SK-N-SH treated with all-trans-retinoic acid at 6 μM for 48 hours (cell line): Measurements from ENCODE around the gene IRF2BPL.

Source experiments
- ATAC-seq: fragments of 200-7000 bp; cut with Tn5 transposase; 3 replicates; pipeline ENCODE4 v1.9.1; 2020; ENCODE audit warnings: mild to moderate bottlenecking, moderate library complexity
- ARNTL ChIP-seq: fragments of 450-650 bp; formaldehyde crosslinking; IDR thresholded peaks from 2 replicates; pipeline ENCODE4 v1.5.0; 2020; ENCODE audit warnings: low read depth, mild to moderate bottlenecking, moderate library complexity, borderline replicate concordance
- BACH2 ChIP-seq: fragments of 250-450 bp; sonication (Bioruptor Pico); IDR thresholded peaks from 2 replicates; pipeline ENCODE4 v1.9.0; 2021; ENCODE audit warnings: mild to moderate bottlenecking, borderline replicate concordance
- GLIS3 ChIP-seq: fragments of 250-450 bp; sonication (Bioruptor Pico); IDR thresholded peaks from 2 replicates; pipeline ENCODE4 v1.5.0; 2020; ENCODE audit warnings: mild to moderate bottlenecking, moderate library complexity
- ISL1 ChIP-seq: fragments of 250-450 bp; sonication (Bioruptor Pico); IDR thresholded peaks from 2 replicates; pipeline ENCODE4 v2.1.2; 2022; ENCODE audit warnings: mild to moderate bottlenecking, moderate library complexity
- OSR1 ChIP-seq: fragments of 250-450 bp; sonication (Bioruptor Pico); IDR thresholded peaks from 2 replicates; pipeline ENCODE4 v1.8.0; 2022; ENCODE audit warnings: moderate library complexity, mild to moderate bottlenecking, inconsistent platforms
- SNAI2 ChIP-seq: fragments of 250-450 bp; sonication (Bioruptor Pico); IDR thresholded peaks from 2 replicates; pipeline ENCODE4 v1.5.0; 2020; ENCODE audit warnings: mild to moderate bottlenecking, moderate library complexity
- TOX ChIP-seq: fragments of 250-450 bp; sonication (Bioruptor Pico); IDR thresholded peaks from 2 replicates; pipeline ENCODE4 v1.8.0; 2021; ENCODE audit warnings: mild to moderate bottlenecking, moderate library complexity, borderline replicate concordance
- ZFP30 ChIP-seq: fragments of 450-650 bp; formaldehyde crosslinking; IDR thresholded peaks from 2 replicates; pipeline ENCODE4 v1.5.0; 2022; ENCODE audit warnings: mild to moderate bottlenecking, moderate library complexity
- ZNF565 ChIP-seq: fragments of 450-650 bp; formaldehyde crosslinking; conservative IDR thresholded peaks from 2 replicates; pipeline ENCODE4 v1.5.0; 2020; ENCODE audit warnings: low read depth, mild to moderate bottlenecking, moderate library complexity
- ZNF70 ChIP-seq: fragments of 450-650 bp; formaldehyde crosslinking; IDR thresholded peaks from 2 replicates; pipeline ENCODE4 v1.5.0; 2020; ENCODE audit warnings: mild to moderate bottlenecking, moderate library complexity
- ZNF8 ChIP-seq: fragments of 450-650 bp; formaldehyde crosslinking; IDR thresholded peaks from 2 replicates; pipeline ENCODE4 v1.5.0; 2020; ENCODE audit warnings: mild to moderate bottlenecking, moderate library complexity
- TF ChIP-seq, protein P1 (sequence below): fragments of 250-450 bp; sonication (Bioruptor Pico); IDR thresholded peaks from 2 replicates; pipeline ENCODE4 v1.5.1; 2020; ENCODE audit warnings: low read depth, mild to moderate bottlenecking, moderate library complexity
- TF ChIP-seq, protein P2 (sequence below): fragments of 250-450 bp; sonication (Bioruptor Pico); IDR thresholded peaks from 2 replicates; pipeline ENCODE4 v1.5.1; 2021; ENCODE audit warnings: mild to moderate bottlenecking, moderate library complexity
- TF ChIP-seq, protein P3 (sequence below): fragments of 250-450 bp; sonication (Bioruptor Pico); IDR thresholded peaks from 2 replicates; pipeline ENCODE4 v1.8.0; 2020; ENCODE audit warnings: mild to moderate bottlenecking, moderate library complexity, borderline replicate concordance
- TF ChIP-seq, protein P4 (sequence below): fragments of 250-450 bp; sonication (Bioruptor Pico); IDR thresholded peaks from 2 replicates; pipeline ENCODE4 v1.5.0; 2020; ENCODE audit warnings: mild to moderate bottlenecking, moderate library complexity

IRF2BPL gene

DNA sequence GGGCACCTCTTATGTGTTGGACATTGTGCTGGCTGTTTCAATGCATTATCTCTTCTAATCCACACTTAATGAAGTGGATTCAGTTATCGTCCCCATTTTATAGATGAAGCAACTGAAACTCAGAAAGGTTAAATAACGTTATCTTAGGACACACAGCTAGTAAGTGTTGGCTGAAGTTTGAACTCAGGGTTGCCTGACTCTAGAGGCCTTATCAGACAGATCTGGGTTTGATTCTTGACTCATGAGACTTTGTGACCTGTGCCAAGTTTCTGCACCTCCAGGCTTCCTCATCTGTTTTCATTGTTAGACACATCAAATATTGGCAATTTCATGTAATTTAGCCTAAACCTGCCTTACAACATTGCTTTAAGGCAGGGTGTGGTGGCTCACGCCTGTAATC lies 18.2 kb upstream of the IRF2BPL start:
- ATAC-seq = no peak
- TF ChIP-seq ZNF8 (CRISPR knock-in tag) (no peak), ZNF565 (no peak)
- TF ChIP-seq, protein P1, sequence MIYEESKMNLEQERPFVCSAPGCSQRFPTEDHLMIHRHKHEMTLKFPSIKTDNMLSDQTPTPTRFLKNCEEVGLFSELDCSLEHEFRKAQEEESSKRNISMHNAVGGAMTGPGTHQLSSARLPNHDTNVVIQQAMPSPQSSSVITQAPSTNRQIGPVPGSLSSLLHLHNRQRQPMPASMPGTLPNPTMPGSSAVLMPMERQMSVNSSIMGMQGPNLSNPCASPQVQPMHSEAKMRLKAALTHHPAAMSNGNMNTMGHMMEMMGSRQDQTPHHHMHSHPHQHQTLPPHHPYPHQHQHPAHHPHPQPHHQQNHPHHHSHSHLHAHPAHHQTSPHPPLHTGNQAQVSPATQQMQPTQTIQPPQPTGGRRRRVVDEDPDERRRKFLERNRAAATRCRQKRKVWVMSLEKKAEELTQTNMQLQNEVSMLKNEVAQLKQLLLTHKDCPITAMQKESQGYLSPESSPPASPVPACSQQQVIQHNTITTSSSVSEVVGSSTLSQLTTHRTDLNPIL (CRISPR knock-in tag) = no peak

DNA sequence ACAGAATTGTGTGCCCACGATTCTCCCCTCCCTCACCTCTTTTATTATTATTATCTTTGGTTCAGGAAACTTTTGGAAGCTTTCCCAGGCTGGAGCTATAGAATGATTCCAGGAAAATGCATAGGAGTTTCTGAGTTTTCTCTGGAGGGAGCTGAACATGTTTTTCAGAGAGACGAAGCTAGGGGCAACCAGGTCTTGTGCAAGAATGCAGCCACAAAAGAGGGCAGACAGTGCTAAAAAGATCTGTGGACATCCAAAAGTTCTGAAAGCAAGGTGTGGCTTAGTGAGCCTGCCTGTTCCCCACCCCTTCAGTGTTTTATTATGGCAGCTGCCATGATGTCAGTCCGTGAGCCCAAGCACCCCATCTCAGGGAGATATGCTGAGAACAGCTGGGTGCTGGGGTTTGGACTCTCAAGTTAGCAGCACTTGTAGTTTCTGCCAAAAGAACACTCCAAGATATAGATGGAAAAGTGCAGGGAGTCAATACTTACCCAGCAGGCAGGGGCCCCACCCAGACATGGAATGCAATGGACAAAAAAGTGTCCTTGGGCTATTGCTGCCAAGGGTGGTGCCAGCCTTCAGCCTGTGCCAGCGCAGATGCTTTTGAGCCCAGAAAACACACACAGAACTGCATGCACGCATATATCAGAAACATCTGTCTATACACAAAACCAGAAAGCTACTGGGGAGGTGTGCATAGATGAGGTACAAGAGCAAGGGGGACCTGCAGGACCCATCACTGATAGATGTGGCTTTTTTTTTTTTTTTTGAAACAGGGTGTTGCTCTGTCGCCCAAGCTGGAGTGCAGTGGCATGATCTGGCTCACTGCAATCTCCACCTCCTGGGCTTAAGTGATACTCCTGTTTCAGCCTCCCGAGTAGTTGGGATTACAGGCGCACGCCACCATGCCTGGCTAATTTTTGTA lies 17.0 kb upstream of the IRF2BPL start:
- ATAC-seq = no peak
- no peak for TF ChIP-seq ZFP30
- TF ChIP-seq BACH2 (CRISPR knock-in tag) = no peak
- TF ChIP-seq SNAI2 = no peak
- no peak for TF ChIP-seq TOX (CRISPR knock-in tag)
- no peak for TF ChIP-seq ISL1 (CRISPR knock-in tag)
- TF ChIP-seq GLIS3 (CRISPR knock-in tag) = no peak
- TF ChIP-seq OSR1 (CRISPR knock-in tag) = no peak
- TF ChIP-seq, protein P2, sequence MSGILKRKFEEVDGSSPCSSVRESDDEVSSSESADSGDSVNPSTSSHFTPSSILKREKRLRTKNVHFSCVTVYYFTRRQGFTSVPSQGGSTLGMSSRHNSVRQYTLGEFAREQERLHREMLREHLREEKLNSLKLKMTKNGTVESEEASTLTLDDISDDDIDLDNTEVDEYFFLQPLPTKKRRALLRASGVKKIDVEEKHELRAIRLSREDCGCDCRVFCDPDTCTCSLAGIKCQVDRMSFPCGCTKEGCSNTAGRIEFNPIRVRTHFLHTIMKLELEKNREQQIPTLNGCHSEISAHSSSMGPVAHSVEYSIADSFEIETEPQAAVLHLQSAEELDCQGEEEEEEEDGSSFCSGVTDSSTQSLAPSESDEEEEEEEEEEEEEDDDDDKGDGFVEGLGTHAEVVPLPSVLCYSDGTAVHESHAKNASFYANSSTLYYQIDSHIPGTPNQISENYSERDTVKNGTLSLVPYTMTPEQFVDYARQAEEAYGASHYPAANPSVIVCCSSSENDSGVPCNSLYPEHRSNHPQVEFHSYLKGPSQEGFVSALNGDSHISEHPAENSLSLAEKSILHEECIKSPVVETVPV (CRISPR knock-in tag) = no peak

DNA sequence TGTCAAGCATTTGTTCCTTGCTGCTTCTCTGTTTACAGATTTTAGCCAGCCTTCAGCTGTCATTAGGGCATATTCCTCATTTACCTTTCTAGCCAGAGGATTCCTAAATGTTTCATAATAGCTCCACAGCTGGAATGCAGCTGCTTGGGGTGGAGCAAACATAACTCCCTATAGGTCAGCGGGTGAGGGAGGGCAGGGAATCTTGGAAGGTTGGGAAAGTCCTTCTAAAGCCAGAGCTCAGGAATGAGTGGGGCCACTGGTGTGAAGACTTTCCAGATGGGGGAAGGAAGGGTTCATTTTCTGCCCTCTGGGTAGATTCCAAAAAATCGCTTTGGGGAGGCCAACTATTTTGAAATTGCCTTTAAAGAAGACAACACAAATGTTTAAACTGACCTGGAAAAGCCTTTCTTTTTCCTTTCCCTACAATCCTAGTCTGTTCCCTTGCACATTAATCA lies 16.3 kb upstream of the IRF2BPL start:
- ATAC-seq = no peak

More for the DNA sequence above, 16.3 kb upstream of the IRF2BPL start:
- TF ChIP-seq TOX (CRISPR knock-in tag) (no peak), BACH2 (CRISPR knock-in tag) (no peak), ZNF70 (CRISPR knock-in tag) (no peak), GLIS3 (CRISPR knock-in tag) (no peak), ARNTL (no peak)
- TF ChIP-seq, protein P3, sequence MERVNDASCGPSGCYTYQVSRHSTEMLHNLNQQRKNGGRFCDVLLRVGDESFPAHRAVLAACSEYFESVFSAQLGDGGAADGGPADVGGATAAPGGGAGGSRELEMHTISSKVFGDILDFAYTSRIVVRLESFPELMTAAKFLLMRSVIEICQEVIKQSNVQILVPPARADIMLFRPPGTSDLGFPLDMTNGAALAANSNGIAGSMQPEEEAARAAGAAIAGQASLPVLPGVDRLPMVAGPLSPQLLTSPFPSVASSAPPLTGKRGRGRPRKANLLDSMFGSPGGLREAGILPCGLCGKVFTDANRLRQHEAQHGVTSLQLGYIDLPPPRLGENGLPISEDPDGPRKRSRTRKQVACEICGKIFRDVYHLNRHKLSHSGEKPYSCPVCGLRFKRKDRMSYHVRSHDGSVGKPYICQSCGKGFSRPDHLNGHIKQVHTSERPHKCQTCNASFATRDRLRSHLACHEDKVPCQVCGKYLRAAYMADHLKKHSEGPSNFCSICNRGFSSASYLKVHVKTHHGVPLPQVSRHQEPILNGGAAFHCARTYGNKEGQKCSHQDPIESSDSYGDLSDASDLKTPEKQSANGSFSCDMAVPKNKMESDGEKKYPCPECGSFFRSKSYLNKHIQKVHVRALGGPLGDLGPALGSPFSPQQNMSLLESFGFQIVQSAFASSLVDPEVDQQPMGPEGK = no peak
- TF ChIP-seq, protein P4, sequence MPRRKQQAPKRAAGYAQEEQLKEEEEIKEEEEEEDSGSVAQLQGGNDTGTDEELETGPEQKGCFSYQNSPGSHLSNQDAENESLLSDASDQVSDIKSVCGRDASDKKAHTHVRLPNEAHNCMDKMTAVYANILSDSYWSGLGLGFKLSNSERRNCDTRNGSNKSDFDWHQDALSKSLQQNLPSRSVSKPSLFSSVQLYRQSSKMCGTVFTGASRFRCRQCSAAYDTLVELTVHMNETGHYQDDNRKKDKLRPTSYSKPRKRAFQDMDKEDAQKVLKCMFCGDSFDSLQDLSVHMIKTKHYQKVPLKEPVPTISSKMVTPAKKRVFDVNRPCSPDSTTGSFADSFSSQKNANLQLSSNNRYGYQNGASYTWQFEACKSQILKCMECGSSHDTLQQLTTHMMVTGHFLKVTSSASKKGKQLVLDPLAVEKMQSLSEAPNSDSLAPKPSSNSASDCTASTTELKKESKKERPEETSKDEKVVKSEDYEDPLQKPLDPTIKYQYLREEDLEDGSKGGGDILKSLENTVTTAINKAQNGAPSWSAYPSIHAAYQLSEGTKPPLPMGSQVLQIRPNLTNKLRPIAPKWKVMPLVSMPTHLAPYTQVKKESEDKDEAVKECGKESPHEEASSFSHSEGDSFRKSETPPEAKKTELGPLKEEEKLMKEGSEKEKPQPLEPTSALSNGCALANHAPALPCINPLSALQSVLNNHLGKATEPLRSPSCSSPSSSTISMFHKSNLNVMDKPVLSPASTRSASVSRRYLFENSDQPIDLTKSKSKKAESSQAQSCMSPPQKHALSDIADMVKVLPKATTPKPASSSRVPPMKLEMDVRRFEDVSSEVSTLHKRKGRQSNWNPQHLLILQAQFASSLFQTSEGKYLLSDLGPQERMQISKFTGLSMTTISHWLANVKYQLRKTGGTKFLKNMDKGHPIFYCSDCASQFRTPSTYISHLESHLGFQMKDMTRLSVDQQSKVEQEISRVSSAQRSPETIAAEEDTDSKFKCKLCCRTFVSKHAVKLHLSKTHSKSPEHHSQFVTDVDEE (CRISPR knock-in tag) = no peak
- TF ChIP-seq, protein P2 (CRISPR knock-in tag) = no peak
- TF ChIP-seq, all 23 proteins: peak for 0
